ENCODE data around the gene ILF2. TPM values are rescaled to one million over a fixed set of nuclear protein-coding genes. Genes with fewer than 3 reads are reported as not detected.

ILF2 gene
- total RNA-seq, 1 donor from 2014 or later, result 221 TPM

DNA sequence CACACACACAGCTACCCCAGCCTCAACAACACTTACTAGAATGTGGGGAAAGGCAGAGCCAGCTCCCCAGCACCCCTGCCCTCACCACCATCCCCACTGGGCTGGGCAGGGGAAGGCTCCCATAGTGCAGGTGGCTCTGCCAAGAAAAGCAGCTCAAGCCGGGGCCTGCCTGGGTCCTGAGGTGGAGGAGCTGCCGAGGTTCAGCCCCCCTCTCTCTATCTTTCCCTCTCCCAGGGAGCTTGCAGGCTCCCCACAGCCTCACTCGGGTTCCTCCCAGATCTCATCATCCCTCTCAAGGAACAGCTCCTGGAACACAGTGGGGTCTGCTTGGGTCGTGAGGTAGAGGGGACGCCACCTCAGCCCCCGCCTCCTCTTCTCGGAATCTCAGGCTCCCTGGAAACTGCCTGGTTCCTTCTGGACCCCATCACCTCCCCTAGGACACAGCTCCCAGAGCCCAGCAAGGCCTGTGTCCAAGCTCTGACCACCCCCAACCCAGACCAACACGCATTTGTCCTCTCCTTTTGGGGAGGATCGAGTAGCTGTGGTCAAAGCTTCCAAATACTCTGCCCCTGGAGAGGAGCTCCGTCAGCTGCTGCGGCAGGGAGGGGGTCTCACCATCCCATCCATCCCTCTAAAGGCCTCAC lies 58.6 kb downstream of the ILF2 start:
- DNase-seq, result no peak
- Mint-ChIP-seq H3K27ac (ENCODE audit: unreplicated experiment) (no peak overlapping the region), H3K4me1 (ENCODE audit: low read depth, unreplicated experiment) (peaks cover 13% of the 10 kb centered on the region), H3K36me3 (ENCODE audit: unreplicated experiment) (no peaks in the 10 kb centered on the region), H3K27me3 (ENCODE audit: unreplicated experiment) (peaks cover 11% of the 10 kb centered on the region), H3K9me3 (ENCODE audit: unreplicated experiment) (peaks cover 8% of the 10 kb centered on the region), H3K4me3 (ENCODE audit: unreplicated experiment) (no peak overlapping the region)
- TF ChIP-seq, protein P1, sequence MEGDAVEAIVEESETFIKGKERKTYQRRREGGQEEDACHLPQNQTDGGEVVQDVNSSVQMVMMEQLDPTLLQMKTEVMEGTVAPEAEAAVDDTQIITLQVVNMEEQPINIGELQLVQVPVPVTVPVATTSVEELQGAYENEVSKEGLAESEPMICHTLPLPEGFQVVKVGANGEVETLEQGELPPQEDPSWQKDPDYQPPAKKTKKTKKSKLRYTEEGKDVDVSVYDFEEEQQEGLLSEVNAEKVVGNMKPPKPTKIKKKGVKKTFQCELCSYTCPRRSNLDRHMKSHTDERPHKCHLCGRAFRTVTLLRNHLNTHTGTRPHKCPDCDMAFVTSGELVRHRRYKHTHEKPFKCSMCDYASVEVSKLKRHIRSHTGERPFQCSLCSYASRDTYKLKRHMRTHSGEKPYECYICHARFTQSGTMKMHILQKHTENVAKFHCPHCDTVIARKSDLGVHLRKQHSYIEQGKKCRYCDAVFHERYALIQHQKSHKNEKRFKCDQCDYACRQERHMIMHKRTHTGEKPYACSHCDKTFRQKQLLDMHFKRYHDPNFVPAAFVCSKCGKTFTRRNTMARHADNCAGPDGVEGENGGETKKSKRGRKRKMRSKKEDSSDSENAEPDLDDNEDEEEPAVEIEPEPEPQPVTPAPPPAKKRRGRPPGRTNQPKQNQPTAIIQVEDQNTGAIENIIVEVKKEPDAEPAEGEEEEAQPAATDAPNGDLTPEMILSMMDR (IDR thresholded peaks at IDR 0.05; ENCODE audit: partially characterized antibody, unreplicated experiment), result no peak

Small RNA genes within 50 kb of the gene (microRNA-seq; reads per million reads assigned to microRNA genes)
- not detected for gene MIR8083 (ENCODE audit: unreplicated experiment)

Other genes starting within 250 kb of the ILF2 start
- gene S100A7, start 210.3 kb downstream of the ILF2 start, total RNA-seq (ENCODE audit: unreplicated experiment), result not detected
- 41.9 TPM for gene S100A6, start 135.0 kb downstream of the ILF2 start, total RNA-seq (ENCODE audit: unreplicated experiment)
- gene S100A5, start 130.1 kb downstream of the ILF2 start, total RNA-seq (ENCODE audit: unreplicated experiment), result not detected
- gene S100A4, start 125.2 kb downstream of the ILF2 start, total RNA-seq (ENCODE audit: unreplicated experiment), result 4.7 TPM
- gene S100A3, start 121.7 kb downstream of the ILF2 start, total RNA-seq (ENCODE audit: unreplicated experiment), result not detected
- 1.1 TPM for gene S100A2, start 105.1 kb downstream of the ILF2 start, total RNA-seq (ENCODE audit: unreplicated experiment)
- gene S100A16, start 57.9 kb downstream of the ILF2 start, total RNA-seq (ENCODE audit: unreplicated experiment), result 1.1 TPM
- not detected for gene S100A14, start 54.7 kb downstream of the ILF2 start, total RNA-seq (ENCODE audit: unreplicated experiment)
- 92.8 TPM for gene S100A13, start 43.5 kb downstream of the ILF2 start, total RNA-seq (ENCODE audit: unreplicated experiment)
- 35.4 TPM for gene S100A1, start 42.6 kb downstream of the ILF2 start, total RNA-seq (ENCODE audit: unreplicated experiment)
- gene CHTOP, start 36.9 kb downstream of the ILF2 start, total RNA-seq (ENCODE audit: unreplicated experiment), result 84.7 TPM
- 30.8 TPM for gene SNAPIN, start 12.3 kb downstream of the ILF2 start, total RNA-seq (ENCODE audit: unreplicated experiment)
- gene NPR1, start 7.7 kb upstream of the ILF2 start, total RNA-seq (ENCODE audit: unreplicated experiment), result not detected
- gene INTS3, start 57.1 kb upstream of the ILF2 start, total RNA-seq (ENCODE audit: unreplicated experiment), result 56.7 TPM
- 10.8 TPM for gene SLC27A3, start 104.4 kb upstream of the ILF2 start, total RNA-seq (ENCODE audit: unreplicated experiment)